ENCODE results near the gene ASIC2.

DNA sequence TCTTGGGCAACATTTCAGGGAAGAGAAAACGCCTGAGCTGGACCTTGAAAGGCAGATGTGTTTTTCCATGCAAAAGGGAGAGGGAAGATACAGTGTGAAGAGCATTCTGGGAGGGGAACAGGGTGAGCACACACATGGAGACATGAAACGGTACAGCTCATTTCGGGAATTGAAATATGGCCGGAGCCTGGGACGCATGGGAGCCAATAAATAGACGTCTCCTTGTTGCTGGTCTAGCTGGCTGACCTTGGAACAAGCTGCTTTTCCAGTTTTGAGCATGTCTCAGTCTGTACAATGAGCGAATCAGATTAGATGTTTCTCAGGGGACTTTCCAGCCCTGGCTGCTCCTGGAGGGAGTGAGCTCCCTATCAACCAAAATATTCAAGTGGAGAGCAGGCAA lies 63.6 kb downstream of the ASIC2 start:
- no peak for TF ChIP-seq BACH2 (CRISPR knock-in tag; IDR thresholded peaks at IDR 0.05; ENCODE audit: borderline replicate concordance)
- no peak for TF ChIP-seq SNAI2 (CRISPR knock-in tag; IDR thresholded peaks at IDR 0.05)
- TF ChIP-seq, protein P1, sequence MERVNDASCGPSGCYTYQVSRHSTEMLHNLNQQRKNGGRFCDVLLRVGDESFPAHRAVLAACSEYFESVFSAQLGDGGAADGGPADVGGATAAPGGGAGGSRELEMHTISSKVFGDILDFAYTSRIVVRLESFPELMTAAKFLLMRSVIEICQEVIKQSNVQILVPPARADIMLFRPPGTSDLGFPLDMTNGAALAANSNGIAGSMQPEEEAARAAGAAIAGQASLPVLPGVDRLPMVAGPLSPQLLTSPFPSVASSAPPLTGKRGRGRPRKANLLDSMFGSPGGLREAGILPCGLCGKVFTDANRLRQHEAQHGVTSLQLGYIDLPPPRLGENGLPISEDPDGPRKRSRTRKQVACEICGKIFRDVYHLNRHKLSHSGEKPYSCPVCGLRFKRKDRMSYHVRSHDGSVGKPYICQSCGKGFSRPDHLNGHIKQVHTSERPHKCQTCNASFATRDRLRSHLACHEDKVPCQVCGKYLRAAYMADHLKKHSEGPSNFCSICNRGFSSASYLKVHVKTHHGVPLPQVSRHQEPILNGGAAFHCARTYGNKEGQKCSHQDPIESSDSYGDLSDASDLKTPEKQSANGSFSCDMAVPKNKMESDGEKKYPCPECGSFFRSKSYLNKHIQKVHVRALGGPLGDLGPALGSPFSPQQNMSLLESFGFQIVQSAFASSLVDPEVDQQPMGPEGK (CRISPR knock-in tag; IDR thresholded peaks at IDR 0.05; ENCODE audit: borderline replicate concordance), result no peak
- no peak for TF ChIP-seq ZNF565 (CRISPR knock-in tag; conservative IDR thresholded peaks at IDR 0.05; ENCODE audit: low read depth)
- no peak for TF ChIP-seq TOX (CRISPR knock-in tag; IDR thresholded peaks at IDR 0.05; ENCODE audit: borderline replicate concordance)
- TF ChIP-seq, protein P2, sequence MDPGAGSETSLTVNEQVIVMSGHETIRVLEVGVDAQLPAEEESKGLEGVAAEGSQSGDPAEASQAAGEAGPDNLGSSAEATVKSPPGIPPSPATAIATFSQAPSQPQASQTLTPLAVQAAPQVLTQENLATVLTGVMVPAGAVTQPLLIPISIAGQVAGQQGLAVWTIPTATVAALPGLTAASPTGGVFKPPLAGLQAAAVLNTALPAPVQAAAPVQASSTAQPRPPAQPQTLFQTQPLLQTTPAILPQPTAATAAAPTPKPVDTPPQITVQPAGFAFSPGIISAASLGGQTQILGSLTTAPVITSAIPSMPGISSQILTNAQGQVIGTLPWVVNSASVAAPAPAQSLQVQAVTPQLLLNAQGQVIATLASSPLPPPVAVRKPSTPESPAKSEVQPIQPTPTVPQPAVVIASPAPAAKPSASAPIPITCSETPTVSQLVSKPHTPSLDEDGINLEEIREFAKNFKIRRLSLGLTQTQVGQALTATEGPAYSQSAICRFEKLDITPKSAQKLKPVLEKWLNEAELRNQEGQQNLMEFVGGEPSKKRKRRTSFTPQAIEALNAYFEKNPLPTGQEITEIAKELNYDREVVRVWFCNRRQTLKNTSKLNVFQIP (CRISPR knock-in tag; IDR thresholded peaks at IDR 0.05; ENCODE audit: borderline replicate concordance, low read depth), result no peak
- no peak for TF ChIP-seq ZFP3 (CRISPR knock-in tag; IDR thresholded peaks at IDR 0.05)
- no peak for TF ChIP-seq ZFP30 (CRISPR knock-in tag; IDR thresholded peaks at IDR 0.05)
- no peak for TF ChIP-seq RARB (CRISPR knock-in tag; IDR thresholded peaks at IDR 0.05)
- no peak for TF ChIP-seq ARNTL (CRISPR knock-in tag; IDR thresholded peaks at IDR 0.05; ENCODE audit: borderline replicate concordance, low read depth)
- TF ChIP-seq, protein P3, sequence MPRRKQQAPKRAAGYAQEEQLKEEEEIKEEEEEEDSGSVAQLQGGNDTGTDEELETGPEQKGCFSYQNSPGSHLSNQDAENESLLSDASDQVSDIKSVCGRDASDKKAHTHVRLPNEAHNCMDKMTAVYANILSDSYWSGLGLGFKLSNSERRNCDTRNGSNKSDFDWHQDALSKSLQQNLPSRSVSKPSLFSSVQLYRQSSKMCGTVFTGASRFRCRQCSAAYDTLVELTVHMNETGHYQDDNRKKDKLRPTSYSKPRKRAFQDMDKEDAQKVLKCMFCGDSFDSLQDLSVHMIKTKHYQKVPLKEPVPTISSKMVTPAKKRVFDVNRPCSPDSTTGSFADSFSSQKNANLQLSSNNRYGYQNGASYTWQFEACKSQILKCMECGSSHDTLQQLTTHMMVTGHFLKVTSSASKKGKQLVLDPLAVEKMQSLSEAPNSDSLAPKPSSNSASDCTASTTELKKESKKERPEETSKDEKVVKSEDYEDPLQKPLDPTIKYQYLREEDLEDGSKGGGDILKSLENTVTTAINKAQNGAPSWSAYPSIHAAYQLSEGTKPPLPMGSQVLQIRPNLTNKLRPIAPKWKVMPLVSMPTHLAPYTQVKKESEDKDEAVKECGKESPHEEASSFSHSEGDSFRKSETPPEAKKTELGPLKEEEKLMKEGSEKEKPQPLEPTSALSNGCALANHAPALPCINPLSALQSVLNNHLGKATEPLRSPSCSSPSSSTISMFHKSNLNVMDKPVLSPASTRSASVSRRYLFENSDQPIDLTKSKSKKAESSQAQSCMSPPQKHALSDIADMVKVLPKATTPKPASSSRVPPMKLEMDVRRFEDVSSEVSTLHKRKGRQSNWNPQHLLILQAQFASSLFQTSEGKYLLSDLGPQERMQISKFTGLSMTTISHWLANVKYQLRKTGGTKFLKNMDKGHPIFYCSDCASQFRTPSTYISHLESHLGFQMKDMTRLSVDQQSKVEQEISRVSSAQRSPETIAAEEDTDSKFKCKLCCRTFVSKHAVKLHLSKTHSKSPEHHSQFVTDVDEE (CRISPR knock-in tag; IDR thresholded peaks at IDR 0.05), result no peak

Measured in SK-N-SH treated with all-trans-retinoic acid at 6 μM for 48 hours (cell line).